ENCODE results near the gene SV2C.

Gene SV2C

GRCh38 chr5:76165711-76166374 is 82.7 kb downstream of the SV2C start:
- no peak for DNase-seq

GRCh38 chr5:76166886-76167576 is 83.8 kb downstream of the SV2C start:
- no peak for DNase-seq

- no peak for DNase-seq
Measured at GRCh38 chr5:76169146-76169905, 86.1 kb downstream of the SV2C start.

GRCh38 chr5:76174101-76174500 is 90.9 kb downstream of the SV2C start:
- no peak for DNase-seq

GRCh38 chr5:76175051-76175666 is 92.0 kb downstream of the SV2C start:
- peak; percentile 39 for DNase-seq

GRCh38 chr5:76175821-76176403 is 92.7 kb downstream of the SV2C start:
- no peak for DNase-seq

GRCh38 chr5:76177978-76178377 is 94.8 kb downstream of the SV2C start:
- DNase-seq = peak; percentile 24

- DNase-seq = no peak
Measured at GRCh38 chr5:76178913-76179312, 95.7 kb downstream of the SV2C start.

GRCh38 chr5:76180814-76181805 is 97.9 kb downstream of the SV2C start:
- peak; percentile 11 for DNase-seq

- no peak for DNase-seq
Measured at GRCh38 chr5:76187386-76187785, 104.2 kb downstream of the SV2C start.

- DNase-seq = no peak
Measured at GRCh38 chr5:76190356-76190755, 107.2 kb downstream of the SV2C start.

- no peak for DNase-seq
Measured at GRCh38 chr5:76192837-76193236, 109.7 kb downstream of the SV2C start.

- DNase-seq = no peak
Measured at GRCh38 chr5:76193635-76194034, 110.5 kb downstream of the SV2C start.

- DNase-seq = no peak
Measured at GRCh38 chr5:76194340-76194739, 111.2 kb downstream of the SV2C start.

GRCh38 chr5:76196457-76196856 is 113.3 kb downstream of the SV2C start:
- DNase-seq = no peak

- no peak for DNase-seq
Measured at GRCh38 chr5:76196886-76197489, 113.8 kb downstream of the SV2C start.

GRCh38 chr5:76197726-76198125 is 114.5 kb downstream of the SV2C start:
- no peak for DNase-seq

GRCh38 chr5:76199336-76200318 is 116.4 kb downstream of the SV2C start:
- DNase-seq = no peak

GRCh38 chr5:76202182-76202581 is 119.0 kb downstream of the SV2C start:
- DNase-seq = no peak

GRCh38 chr5:76204191-76204590 is 121.0 kb downstream of the SV2C start:
- DNase-seq = no peak
